Rectal smooth muscle tissue (tissue), 1 donor: ENCODE data around the gene RASL11B.

Experiments
- H3K27ac ChIP-seq: one replicate; pipeline ENCODE4 v1.7.0; 2013; ENCODE audit warnings: low read depth, low read length, inconsistent platforms
- H3K27me3 ChIP-seq: one replicate; pipeline ENCODE4 v1.7.0; 2013; ENCODE audit warnings: low read length; ENCODE audit not compliant: control insufficient read depth, insufficient read depth
- H3K36me3 ChIP-seq: one replicate; pipeline ENCODE4 v1.7.0; 2013; ENCODE audit warnings: low read length; ENCODE audit not compliant: control insufficient read depth, insufficient read depth
- H3K4me1 ChIP-seq: one replicate; pipeline ENCODE4 v1.7.0; 2013; ENCODE audit warnings: low read length; ENCODE audit not compliant: control insufficient read depth, insufficient read depth
- H3K4me3 ChIP-seq: one replicate; pipeline ENCODE4 v1.7.0; 2013; ENCODE audit warnings: low read length
- H3K9ac ChIP-seq: one replicate; pipeline ENCODE4 v1.7.0; 2013; ENCODE audit warnings: low read length

RASL11B gene

GRCh38 chr4:52850406-52851124, 11.6 kb upstream of the RASL11B start:
- no peak overlapping the region for H3K4me3 ChIP-seq
- H3K9ac ChIP-seq = no peak overlapping the region
- H3K36me3 ChIP-seq = no peaks in the 10 kb centered on the region
- no peaks in the 10 kb centered on the region for H3K27me3 ChIP-seq
- H3K4me1 ChIP-seq = no peaks in the 10 kb centered on the region
- H3K27ac ChIP-seq = no peak overlapping the region

- no peak overlapping the region for H3K4me3 ChIP-seq
- no peak overlapping the region for H3K9ac ChIP-seq
- no peaks in the 10 kb centered on the region for H3K27me3 ChIP-seq
- no peaks in the 10 kb centered on the region for H3K36me3 ChIP-seq
- no peak overlapping the region for H3K27ac ChIP-seq
- no peaks in the 10 kb centered on the region for H3K4me1 ChIP-seq
Measured at GRCh38 chr4:52852041-52852440, 10.1 kb upstream of the RASL11B start.

GRCh38 chr4:52852711-52853110, 9.4 kb upstream of the RASL11B start:
- Histone ChIP-seq H3K9ac (no peak overlapping the region), H3K27ac (no peak overlapping the region), H3K36me3 (no peaks in the 10 kb centered on the region), H3K4me1 (no peaks in the 10 kb centered on the region), H3K27me3 (no peaks in the 10 kb centered on the region), H3K4me3 (no peak overlapping the region)

DNA sequence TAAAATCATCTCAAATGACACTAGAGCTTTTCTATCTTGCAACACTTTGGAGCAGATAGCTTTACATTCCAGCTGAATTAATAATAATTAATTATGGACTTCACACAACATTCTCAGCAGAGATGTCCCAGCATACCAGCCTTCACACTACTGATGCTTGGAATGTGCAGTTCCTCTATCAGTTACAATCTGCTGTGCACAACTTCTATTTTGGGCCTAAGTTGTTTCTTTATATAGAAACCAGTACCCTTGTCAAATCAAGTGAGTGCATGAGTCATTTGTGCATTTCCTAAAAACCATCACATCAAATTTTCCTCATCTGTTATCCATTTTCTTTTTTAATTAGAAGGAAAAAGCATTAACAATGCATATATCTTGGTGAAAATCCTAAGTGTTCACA, 8.8 kb upstream of the RASL11B start:
- Histone ChIP-seq H3K27ac (no peak overlapping the region), H3K9ac (no peak overlapping the region), H3K4me3 (no peak overlapping the region), H3K36me3 (no peaks in the 10 kb centered on the region), H3K27me3 (no peaks in the 10 kb centered on the region), H3K4me1 (no peaks in the 10 kb centered on the region)

- Histone ChIP-seq H3K27me3 (no peaks in the 10 kb centered on the region), H3K4me3 (no peak overlapping the region), H3K27ac (no peak overlapping the region), H3K9ac (no peak overlapping the region), H3K4me1 (peaks cover 3% of the 10 kb centered on the region), H3K36me3 (no peaks in the 10 kb centered on the region)
Measured at GRCh38 chr4:52856801-52857200, 5.3 kb upstream of the RASL11B start.

- H3K27me3 ChIP-seq = peaks cover 4% of the 10 kb centered on the region
- H3K27ac ChIP-seq = no peak overlapping the region
- no peak overlapping the region for H3K4me3 ChIP-seq
- H3K36me3 ChIP-seq = no peaks in the 10 kb centered on the region
- H3K9ac ChIP-seq = no peak overlapping the region
- H3K4me1 ChIP-seq = peaks cover 6% of the 10 kb centered on the region
Measured at GRCh38 chr4:52860361-52860760, 1.8 kb upstream of the RASL11B start.

- no peaks in the 10 kb centered on the region for H3K36me3 ChIP-seq
- H3K27ac ChIP-seq = peak overlapping the region; percentile 56
- H3K9ac ChIP-seq = no peak overlapping the region
- peaks cover 4% of the 10 kb centered on the region for H3K27me3 ChIP-seq
- peak overlapping the region; percentile 83 for H3K4me3 ChIP-seq
- H3K4me1 ChIP-seq = peaks cover 6% of the 10 kb centered on the region
Measured at GRCh38 chr4:52861171-52861823, 820 bp upstream of the RASL11B start.

GRCh38 chr4:52862639-52863161, 583 bp downstream of the RASL11B start:
- Histone ChIP-seq H3K36me3 (no peaks in the 10 kb centered on the region), H3K27me3 (peaks cover 4% of the 10 kb centered on the region), H3K9ac (no peak overlapping the region), H3K27ac (peak overlapping the region; percentile 12), H3K4me3 (peak overlapping the region; percentile 79), H3K4me1 (peaks cover 6% of the 10 kb centered on the region)

DNA sequence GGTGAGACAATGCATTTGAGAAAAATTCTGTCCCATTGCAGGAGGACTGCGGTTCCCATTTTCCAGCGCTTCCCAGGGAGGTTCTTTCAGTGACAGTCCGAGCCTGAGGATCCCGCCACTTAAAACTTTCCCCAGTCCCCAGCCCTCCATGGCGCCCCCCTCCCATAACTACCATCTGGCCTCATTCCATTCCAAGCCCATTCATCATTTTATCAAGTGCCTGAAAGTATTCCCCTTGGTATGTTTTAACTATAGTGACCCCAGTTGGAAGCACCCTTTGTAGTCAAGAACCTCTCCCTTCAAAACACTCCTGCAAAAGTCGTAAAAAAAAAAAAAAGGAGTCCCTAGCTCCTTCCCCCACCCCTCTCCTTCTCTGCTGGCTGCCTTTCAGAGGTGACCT, 1.2 kb downstream of the RASL11B start:
- H3K9ac ChIP-seq = no peak overlapping the region
- peaks cover 4% of the 10 kb centered on the region for H3K27me3 ChIP-seq
- H3K36me3 ChIP-seq = no peaks in the 10 kb centered on the region
- H3K4me1 ChIP-seq = peaks cover 6% of the 10 kb centered on the region
- H3K27ac ChIP-seq = no peak overlapping the region
- H3K4me3 ChIP-seq = no peak overlapping the region

DNA sequence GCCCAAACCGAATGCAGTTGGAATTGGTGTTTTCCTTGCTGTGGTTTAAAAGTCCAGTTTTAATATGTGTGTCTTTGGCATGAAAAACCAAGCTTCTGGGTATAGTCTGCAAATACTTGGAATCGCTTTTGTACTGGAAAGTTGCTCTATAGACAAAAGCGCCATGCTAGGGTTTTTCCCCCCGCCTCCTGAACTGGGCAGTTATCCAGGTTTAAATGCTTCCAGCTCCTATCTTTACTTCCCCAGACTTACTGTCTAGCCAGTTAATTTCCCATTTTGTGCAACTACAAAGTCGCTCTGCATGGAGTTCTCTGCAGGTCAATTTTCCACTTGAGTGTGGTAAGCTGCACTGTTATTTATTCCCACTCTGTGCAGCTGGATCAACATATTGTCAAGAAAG, 2.7 kb downstream of the RASL11B start:
- Histone ChIP-seq H3K4me3 (no peak overlapping the region), H3K27me3 (peaks cover 4% of the 10 kb centered on the region), H3K27ac (no peak overlapping the region), H3K4me1 (peaks cover 11% of the 10 kb centered on the region), H3K36me3 (no peaks in the 10 kb centered on the region), H3K9ac (no peak overlapping the region)

DNA sequence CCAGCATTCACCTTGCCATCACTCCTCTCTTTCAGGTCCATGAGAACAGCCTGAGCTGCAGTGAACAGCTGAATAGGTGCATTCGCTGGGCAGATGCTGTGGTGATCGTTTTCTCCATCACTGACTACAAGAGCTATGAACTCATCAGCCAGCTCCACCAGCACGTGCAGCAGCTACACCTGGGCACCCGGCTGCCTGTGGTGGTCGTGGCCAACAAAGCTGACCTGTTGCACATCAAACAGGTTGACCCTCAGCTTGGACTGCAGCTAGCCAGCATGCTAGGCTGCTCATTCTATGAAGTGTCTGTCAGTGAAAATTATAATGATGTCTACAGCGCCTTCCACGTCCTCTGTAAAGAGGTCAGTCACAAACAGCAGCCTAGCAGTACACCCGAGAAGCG, 3.2 kb downstream of the RASL11B start:
- H3K9ac ChIP-seq = no peak overlapping the region
- peaks cover 11% of the 10 kb centered on the region for H3K4me1 ChIP-seq
- no peaks in the 10 kb centered on the region for H3K36me3 ChIP-seq
- H3K27ac ChIP-seq = no peak overlapping the region
- H3K4me3 ChIP-seq = no peak overlapping the region
- peaks cover 4% of the 10 kb centered on the region for H3K27me3 ChIP-seq

DNA sequence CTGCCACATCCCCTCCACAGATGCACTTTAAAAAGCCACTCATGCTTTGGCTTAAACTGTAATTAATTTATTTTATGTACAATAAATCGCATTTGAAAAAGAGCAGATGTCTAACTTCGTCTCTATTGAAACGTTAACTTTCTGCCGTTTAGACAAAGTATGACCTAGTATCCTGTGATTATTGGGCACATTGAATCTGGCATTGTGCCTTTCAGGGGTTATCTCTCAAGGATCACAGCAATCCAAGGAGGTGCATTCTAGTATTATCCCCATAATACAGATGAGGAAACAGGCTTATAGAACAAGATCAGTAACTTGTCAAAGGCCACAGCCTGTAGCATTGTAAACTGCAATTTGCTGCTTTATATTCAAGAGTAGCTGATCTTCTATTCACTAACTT, 4.6 kb downstream of the RASL11B start:
- Histone ChIP-seq H3K4me3 (no peak overlapping the region), H3K36me3 (no peaks in the 10 kb centered on the region), H3K4me1 (peaks cover 8% of the 10 kb centered on the region), H3K9ac (no peak overlapping the region), H3K27me3 (peaks cover 4% of the 10 kb centered on the region), H3K27ac (no peak overlapping the region)

- Histone ChIP-seq H3K27me3 (peaks cover 4% of the 10 kb centered on the region), H3K4me1 (peaks cover 8% of the 10 kb centered on the region), H3K36me3 (no peaks in the 10 kb centered on the region), H3K4me3 (no peak overlapping the region), H3K27ac (no peak overlapping the region), H3K9ac (no peak overlapping the region)
Measured at GRCh38 chr4:52867163-52867562, 5.0 kb downstream of the RASL11B start.
